Measurements from ENCODE around the gene DACH2. TPM values are rescaled to one million over a fixed set of nuclear protein-coding genes. Genes with fewer than 3 reads are reported as not detected.

The DACH2 gene
- total and polyA plus RNA-seq, 9 of the 15 experiments (the other 6 are each of a cell fraction or from before 2014, with no cell fraction given) = not detected

DNA sequence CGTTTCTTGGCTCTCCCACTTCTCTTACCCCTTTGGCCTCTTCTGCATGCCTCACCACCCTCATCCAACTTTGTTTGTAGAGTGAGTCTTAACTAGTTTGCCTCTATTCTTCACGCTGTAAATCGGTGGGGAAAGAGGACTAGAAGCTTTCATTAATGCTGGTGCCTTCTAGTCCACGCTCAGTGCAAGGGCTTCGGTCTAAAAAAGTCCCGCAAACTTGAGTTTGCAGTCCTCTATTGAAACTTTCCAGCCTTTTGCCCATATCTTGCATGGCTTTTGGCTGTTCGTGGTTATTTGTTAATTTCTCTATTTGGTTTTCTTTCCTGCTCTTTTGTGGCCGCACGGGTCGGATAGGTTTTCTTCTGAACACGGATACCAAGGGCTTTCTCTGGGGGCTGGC lies 868 bp downstream of the DACH2 start (continued):
- TF ChIP-seq PURB (CRISPR knock-in tag; IDR thresholded peaks at IDR 0.05; ENCODE audit: low read depth) (no peak), ZNF445 (CRISPR knock-in tag; IDR thresholded peaks at IDR 0.05; ENCODE audit: low read depth) (no peak), MAFF (IDR thresholded peaks at IDR 0.05; ENCODE audit: low read length) (no peak), HLTF (IDR thresholded peaks at IDR 0.05) (no peak), ESRRB (CRISPR knock-in tag; IDR thresholded peaks at IDR 0.05; ENCODE audit: borderline replicate concordance) (no peak), ILF3 (IDR thresholded peaks at IDR 0.05; ENCODE audit: borderline replicate concordance) (no peak)
- TF ChIP-seq, protein P1, sequence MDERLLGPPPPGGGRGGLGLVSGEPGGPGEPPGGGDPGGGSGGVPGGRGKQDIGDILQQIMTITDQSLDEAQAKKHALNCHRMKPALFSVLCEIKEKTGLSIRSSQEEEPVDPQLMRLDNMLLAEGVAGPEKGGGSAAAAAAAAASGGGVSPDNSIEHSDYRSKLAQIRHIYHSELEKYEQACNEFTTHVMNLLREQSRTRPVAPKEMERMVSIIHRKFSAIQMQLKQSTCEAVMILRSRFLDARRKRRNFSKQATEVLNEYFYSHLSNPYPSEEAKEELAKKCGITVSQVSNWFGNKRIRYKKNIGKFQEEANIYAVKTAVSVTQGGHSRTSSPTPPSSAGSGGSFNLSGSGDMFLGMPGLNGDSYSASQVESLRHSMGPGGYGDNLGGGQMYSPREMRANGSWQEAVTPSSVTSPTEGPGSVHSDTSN (CRISPR knock-in tag; IDR thresholded peaks at IDR 0.05; ENCODE audit: low read depth) = no peak
- TF ChIP-seq, protein P1 (tag; conservative IDR thresholded peaks at IDR 0.05; ENCODE audit: low read depth) = no peak

DNA sequence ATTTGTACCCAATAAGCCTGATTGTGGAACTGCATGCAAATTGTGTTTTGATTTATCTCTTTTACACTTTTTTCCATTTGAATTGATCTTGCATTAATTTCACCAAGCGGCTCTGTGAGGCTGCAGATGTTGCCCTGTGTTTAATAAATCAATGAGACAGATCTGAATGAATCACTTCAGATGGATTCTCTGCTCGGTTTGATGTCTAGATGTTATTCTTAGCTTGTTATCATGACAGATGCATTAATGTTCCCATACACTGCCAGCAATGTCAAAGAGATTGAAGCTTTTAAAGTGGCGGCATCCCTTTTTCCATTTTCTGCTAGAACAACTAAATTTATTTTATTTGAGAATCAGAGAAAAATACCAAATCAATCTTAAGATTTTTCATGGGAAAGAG lies 6.3 kb downstream of the DACH2 start:
- Histone ChIP-seq H3K79me2 (ENCODE audit: control insufficient read depth, insufficient read depth, low read length) (no peaks in the 10 kb centered on the region), H3K27ac (ENCODE audit: extremely low read depth, low read depth, low read length) (no peak overlapping the region), H3K9me3 (replicated peaks; ENCODE audit: control insufficient read depth, insufficient read depth, low read depth, low read length) (no peaks in the 10 kb centered on the region), H3K4me3 (no peak overlapping the region), H4K20me1 (replicated peaks; ENCODE audit: control insufficient read depth, insufficient read depth, low read length) (no peaks in the 10 kb centered on the region), H3K4me2 (ENCODE audit: insufficient read depth, low read length) (no peak overlapping the region), H2AFZ (ENCODE audit: low read depth, low read length) (no peak overlapping the region), H3K4me1 (replicated peaks in 1 of 2; ENCODE audit: control insufficient read depth in 2 of 2, insufficient read depth in 2 of 2, low read length in 2 of 2) (no peaks in the 10 kb centered on the region), H3K36me3 (ENCODE audit: control insufficient read depth, insufficient read depth, low read length) (no peaks in the 10 kb centered on the region), H3K9ac (ENCODE audit: insufficient read depth in 1 of 2, low read depth in 2 of 2, low read length in 2 of 2) (no peak overlapping the region), H3K9me1 (ENCODE audit: control insufficient read depth, insufficient read depth, low read length) (no peaks in the 10 kb centered on the region), H3K27me3 (ENCODE audit: control insufficient read depth in 2 of 2, insufficient read depth in 2 of 2, low read length in 2 of 2) (no peaks in the 10 kb centered on the region)
- no peak for FAIRE-seq
- no peak for DNase-seq (ENCODE audit: extremely low read depth in 1 of 4, low spot score in 3 of 4)
- no TSS peak for BruUV-seq (replicated peaks)
- intact Hi-C loops (cut with micrococcal nuclease) (no loop called here), in situ Hi-C loops (cut with MboI) (no loop called here)
- 4% methylated on average over 3 of the region's 3 CpGs for WGBS (ENCODE audit: insufficient coverage, low coverage, missing lambda C conversion rate)
- ChIA-PET CTCF (ENCODE audit: low intra/inter-chr PET ratio) (no interaction called here), POLR2A (no interaction called here)
- ATAC-seq = no peak
- TF ChIP-seq CBX8 (IDR thresholded peaks at IDR 0.05; ENCODE audit: borderline replicate concordance, extremely low read depth, low read depth, low read length, poor library complexity, severe bottlenecking) = no peak
- TF ChIP-seq, protein P2, sequence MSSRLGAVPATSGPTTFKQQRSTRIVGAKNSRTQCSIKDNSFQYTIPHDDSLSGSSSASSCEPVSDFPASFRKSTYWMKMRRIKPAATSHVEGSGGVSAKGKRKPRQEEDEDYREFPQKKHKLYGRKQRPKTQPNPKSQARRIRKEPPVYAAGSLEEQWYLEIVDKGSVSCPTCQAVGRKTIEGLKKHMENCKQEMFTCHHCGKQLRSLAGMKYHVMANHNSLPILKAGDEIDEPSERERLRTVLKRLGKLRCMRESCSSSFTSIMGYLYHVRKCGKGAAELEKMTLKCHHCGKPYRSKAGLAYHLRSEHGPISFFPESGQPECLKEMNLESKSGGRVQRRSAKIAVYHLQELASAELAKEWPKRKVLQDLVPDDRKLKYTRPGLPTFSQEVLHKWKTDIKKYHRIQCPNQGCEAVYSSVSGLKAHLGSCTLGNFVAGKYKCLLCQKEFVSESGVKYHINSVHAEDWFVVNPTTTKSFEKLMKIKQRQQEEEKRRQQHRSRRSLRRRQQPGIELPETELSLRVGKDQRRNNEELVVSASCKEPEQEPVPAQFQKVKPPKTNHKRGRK (tag; IDR thresholded peaks at IDR 0.05) = no peak
- TF ChIP-seq HNRNPK (IDR thresholded peaks at IDR 0.05; ENCODE audit: low read depth, low read length, poor library complexity, severe bottlenecking) = no peak
- TF ChIP-seq SMC3 (conservative IDR thresholded peaks at IDR 0.05; ENCODE audit: insufficient read depth, low read depth, low read length) = no peak
- no peak for TF ChIP-seq ZNF408 (CRISPR knock-in tag; IDR thresholded peaks at IDR 0.05; ENCODE audit: low read depth)
- no peak for TF ChIP-seq ZNF668 (CRISPR knock-in tag; IDR thresholded peaks at IDR 0.05)
- TF ChIP-seq, protein P3, sequence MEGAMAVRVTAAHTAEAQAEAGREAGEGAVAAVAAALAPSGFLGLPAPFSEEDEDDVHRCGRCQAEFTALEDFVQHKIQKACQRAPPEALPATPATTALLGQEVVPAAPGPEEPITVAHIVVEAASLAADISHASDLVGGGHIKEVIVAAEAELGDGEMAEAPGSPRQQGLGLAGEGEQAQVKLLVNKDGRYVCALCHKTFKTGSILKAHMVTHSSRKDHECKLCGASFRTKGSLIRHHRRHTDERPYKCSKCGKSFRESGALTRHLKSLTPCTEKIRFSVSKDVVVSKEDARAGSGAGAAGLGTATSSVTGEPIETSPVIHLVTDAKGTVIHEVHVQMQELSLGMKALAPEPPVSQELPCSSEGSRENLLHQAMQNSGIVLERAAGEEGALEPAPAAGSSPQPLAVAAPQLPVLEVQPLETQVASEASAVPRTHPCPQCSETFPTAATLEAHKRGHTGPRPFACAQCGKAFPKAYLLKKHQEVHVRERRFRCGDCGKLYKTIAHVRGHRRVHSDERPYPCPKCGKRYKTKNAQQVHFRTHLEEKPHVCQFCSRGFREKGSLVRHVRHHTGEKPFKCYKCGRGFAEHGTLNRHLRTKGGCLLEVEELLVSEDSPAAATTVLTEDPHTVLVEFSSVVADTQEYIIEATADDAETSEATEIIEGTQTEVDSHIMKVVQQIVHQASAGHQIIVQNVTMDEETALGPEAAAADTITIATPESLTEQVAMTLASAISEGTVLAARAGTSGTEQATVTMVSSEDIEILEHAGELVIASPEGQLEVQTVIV (CRISPR knock-in tag; IDR thresholded peaks at IDR 0.05; ENCODE audit: borderline replicate concordance) = no peak
- no peak for TF ChIP-seq ZKSCAN1 (IDR thresholded peaks at IDR 0.05; ENCODE audit: low read depth, low read length)

Measured in K562 (cell line).